T-helper 1 cell treated with Interleukin-12 subunit alpha and Interleukin-12 subunit beta and Interleukin-4 antibody, amounts not matched to agents 30 ng/mL and 1 ng/mL, for 36 hours (primary cell): ENCODE data around the gene SUGCT. TPM values are rescaled to one million over a fixed set of nuclear protein-coding genes. Genes with fewer than 3 reads are reported as not detected.
"Not testable (repeated sequence)": the region's sequence is repeated elsewhere in the genome, so short reads cannot be mapped to it uniquely, and the experiment has no call there.

Experiments
- intact Hi-C: fragments of 100-400 bp; cut with micrococcal nuclease; formaldehyde crosslinking; loops from one replicate; pipeline ENCODE4 v1.15.1; 2024
- total RNA-seq: library from RNA; stranded (reverse); gene quantifications from 2 replicates; pipeline ENCODE4 v1.2.3, GENCODE V29; 2022

Gene SUGCT
- total RNA-seq, 1 donor from 2014 or later: not detected

DNA sequence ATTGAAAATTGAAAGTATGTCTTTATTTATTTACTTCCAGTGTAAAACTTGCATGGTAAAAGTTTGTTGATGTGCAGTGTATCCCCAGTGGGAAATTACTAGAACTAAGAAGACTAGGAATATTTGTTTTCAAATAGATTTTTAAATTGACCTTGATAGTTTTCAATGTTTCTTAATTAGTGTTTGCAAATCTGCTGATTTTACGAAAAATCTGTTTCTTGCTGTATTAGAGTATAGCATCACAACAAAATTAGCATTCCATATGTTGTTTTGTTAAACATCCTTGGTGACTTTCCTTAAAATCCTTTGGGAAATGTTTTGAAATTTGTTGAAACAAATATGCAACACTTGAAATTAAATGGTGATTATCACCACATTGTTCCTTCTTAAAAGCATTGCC is 425.9 kb downstream of the SUGCT start:
- intact Hi-C loops: no loop called here

GRCh38 chr7:40566879-40567278 is 432.1 kb downstream of the SUGCT start:
- intact Hi-C loops: no loop called here

- intact Hi-C loops: no loop called here
Observed at GRCh38 chr7:40569326-40569725, 434.5 kb downstream of the SUGCT start.

GRCh38 chr7:40570223-40570622 is 435.4 kb downstream of the SUGCT start:
- intact Hi-C loops: no loop called here

DNA sequence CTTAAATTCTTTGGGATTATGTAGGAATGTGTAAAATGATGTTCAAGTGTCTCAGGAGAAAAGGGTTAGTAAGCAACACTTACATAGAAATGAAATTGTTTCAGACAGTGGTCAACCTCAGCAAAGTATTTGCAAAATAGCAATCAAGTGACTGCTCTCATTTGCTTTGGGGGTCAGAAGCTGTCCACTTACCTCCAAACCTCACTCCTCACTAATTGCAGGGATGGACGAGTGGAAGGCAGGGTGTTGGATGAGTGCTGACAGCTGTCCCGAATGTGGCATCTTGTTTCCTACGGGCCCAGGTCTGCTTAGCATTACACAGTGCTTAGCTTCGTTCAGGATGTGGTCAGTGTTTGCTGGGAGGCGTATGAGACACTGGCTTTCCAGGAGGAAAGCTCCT is 437.0 kb downstream of the SUGCT start:
- intact Hi-C loops: no loop called here

DNA sequence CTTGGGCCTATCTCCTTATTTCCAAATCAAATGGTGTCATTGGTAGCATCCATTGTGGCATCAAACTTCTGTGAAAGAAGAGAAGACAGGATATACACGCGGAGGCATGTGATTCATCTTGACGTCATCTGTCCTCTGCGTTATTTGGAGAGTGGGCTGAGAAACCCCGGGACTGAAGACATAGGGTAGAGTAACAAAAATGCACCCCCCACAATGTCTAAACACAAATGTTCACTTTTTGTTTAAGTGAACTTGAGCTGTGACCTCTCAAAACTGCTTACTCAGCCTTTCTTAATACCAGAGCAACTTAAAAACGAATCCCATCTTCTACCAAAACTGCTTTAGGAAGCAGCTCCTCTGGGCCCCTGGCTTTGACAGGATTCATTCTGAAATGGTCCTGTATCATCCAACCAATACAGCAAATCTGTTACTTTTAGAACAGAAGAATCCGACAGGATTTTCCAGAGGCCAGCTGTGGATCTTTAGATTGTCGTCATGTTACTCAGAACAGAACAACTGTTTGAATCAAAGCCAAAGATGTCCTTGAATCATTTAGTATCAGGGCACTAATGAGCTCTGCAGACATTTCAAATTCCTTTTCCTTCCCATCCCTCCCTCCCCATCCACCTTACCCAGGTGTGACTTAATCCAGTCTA is 438.1 kb downstream of the SUGCT start:
- intact Hi-C loops: no loop called here

GRCh38 chr7:40579401-40579800 is 444.6 kb downstream of the SUGCT start:
- intact Hi-C loops: no loop called here

DNA sequence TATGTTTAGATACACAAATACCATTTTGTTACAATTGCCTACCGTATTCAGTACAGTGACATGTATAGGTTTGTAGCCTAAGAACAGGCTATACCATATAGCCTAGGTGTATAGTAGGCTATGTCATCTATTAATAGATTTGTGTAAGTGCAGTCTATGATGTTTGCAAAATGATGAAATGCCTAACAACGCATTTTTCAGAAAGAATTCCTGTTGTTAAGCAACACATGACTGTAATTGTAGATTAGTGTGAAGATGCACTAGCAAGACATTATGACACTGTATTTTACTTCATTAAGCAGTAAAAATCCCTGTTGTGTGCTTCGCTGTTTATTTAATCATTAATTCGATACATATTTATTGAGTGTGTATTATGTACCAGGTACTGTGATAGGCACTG is 446.0 kb downstream of the SUGCT start:
- intact Hi-C loops: no loop called here

GRCh38 chr7:40582539-40582938 is 447.7 kb downstream of the SUGCT start:
- intact Hi-C loops: no loop called here

GRCh38 chr7:40583667-40584444 is 449.1 kb downstream of the SUGCT start:
- intact Hi-C loops: no loop called here

DNA sequence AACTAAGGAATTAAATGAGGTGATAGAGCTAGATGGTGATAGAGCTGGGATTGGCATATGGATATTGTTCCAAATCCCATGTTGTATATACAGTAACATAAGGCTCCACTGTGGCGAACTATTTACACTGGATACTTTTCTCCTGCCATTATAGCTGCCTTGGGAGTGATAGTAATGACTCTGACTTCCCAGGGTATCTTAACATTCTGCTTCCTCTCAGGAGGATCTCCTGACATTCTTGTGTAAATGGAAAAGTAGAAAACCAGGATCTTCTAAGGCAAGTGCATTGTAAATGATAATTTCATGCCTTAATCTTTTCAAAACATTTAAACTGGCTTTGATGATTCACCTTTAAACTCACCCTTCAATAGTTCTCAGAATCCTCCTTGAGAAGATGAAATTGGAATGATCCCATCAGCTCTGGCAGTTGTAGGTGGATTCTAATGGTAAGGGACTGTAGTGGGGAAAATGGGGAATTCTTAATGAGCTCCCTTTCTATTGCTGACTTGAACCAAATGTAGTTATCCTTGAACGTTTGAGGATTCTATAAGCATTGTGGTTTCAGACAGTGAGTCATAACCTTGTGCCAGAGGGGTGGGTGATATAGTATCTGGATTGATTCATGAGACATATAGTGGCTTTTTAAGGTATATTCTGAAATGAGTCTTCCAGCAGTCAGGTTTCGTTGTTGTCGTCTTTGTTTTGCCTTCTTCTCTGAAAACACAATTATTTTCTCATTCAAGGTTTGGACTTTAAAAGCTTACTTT is 450.0 kb downstream of the SUGCT start:
- intact Hi-C loops: no loop called here

DNA sequence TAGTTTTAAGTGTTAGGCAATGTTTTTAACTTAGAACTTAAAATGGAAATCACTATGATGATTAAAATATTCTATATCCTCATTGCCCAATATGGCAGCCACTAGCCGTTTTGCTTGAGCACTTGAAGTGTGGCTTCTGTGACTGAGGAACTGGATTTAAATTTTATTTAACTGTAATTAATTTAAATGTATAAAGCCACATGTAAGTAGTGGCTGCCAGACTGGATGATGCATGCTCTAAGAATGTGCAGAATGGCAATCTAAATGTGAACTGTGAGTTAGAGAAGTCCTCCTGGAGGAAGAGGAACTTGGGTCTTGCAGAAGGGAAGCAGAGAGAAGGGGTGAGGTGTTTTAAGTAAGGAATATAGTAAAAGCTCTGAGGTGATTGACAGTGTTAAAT is 451.4 kb downstream of the SUGCT start:
- intact Hi-C loops: no loop called here

DNA sequence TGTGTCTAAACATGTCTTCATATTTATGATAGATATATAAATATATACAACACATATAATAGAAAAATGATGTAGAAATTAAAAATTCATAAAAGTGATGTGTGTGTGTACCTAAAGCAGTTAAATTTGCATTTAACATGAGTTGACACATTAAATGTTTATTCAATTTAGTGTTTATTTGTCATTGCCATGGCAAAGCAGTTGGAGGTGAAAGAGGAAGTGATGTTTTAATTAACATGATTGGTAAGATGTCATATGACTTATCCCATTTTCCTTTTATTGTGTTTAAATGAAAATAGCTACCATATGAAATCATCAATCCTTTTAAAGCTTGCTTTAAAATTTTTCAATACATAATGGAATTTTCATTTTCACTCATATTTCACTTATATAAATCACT is 452.6 kb downstream of the SUGCT start:
- intact Hi-C loops: no loop called here

GRCh38 chr7:40595129-40595528 is 460.3 kb downstream of the SUGCT start:
- intact Hi-C loops: no loop called here

- intact Hi-C loops: no loop called here
Observed at GRCh38 chr7:40595832-40596231, 461.0 kb downstream of the SUGCT start.

GRCh38 chr7:40597517-40597916 is 462.7 kb downstream of the SUGCT start:
- intact Hi-C loops: no loop called here

GRCh38 chr7:40598915-40599314 is 464.1 kb downstream of the SUGCT start:
- intact Hi-C loops: no loop called here

DNA sequence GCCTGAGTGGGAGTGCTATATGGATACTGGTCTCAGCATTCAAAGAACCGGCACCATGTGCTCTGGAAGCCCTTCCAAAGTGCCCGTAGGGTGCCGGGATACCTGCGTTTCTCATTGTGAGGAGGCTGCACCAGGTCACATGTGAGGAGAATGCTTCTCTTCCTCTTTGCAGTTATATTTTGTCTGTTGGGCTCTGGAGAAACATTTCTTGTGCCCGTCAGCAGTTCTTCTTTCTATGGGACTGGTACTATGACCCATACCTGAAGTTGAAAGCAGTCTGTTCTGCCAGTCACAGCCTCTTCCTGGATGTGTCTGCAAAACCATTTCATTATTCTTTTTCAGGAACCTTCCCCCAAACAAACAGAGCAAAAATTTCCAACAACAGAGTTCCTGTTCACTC is 465.0 kb downstream of the SUGCT start:
- intact Hi-C loops: no loop called here

- intact Hi-C loops: not testable (repeated sequence)
Observed at GRCh38 chr7:40602351-40602750, 467.5 kb downstream of the SUGCT start.

- intact Hi-C loops: loop anchor here (1.0 kb wide), 2 partner anchors 276 to 373 kb away; no protein-coding TSS in a partner anchor
Observed at GRCh38 chr7:40604601-40605438, 470.0 kb downstream of the SUGCT start.
